GM18499 (cell line): Measurements from ENCODE around the gene ZDHHC19.
"Not testable (repeated sequence)": the region's sequence is repeated elsewhere in the genome, so short reads cannot be mapped to it uniquely, and the experiment has no call there.

Source experiments
- ATAC-seq: cut with Tn5 transposase; IDR thresholded peaks from one replicate; pipeline ENCODE4 v1.9.1; 2021; ENCODE audit warnings: moderate number of reproducible peaks; ENCODE audit not compliant: insufficient read depth, unreplicated experiment

The ZDHHC19 gene

DNA sequence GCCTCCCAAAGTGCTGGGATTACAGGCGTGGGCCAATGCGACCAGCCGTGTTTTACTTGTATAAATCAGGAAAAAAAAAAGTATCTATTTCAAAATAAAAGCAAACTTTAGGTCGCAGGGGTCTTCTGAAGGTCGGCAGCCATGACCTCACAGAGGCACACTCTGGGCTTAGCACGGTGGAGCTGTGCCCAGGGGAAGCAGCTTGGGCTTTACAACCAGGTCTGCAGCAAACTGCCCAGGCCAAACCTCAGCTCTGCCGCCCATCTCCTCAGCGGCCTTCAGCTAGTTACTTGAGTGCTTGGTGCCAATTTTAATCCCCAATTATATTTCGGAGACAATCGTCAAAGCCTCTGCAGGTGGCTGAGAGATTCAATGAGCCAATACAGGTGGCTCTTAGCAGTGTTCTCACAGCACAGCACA, 30.1 kb downstream of the ZDHHC19 start:
- no peak for ATAC-seq

DNA sequence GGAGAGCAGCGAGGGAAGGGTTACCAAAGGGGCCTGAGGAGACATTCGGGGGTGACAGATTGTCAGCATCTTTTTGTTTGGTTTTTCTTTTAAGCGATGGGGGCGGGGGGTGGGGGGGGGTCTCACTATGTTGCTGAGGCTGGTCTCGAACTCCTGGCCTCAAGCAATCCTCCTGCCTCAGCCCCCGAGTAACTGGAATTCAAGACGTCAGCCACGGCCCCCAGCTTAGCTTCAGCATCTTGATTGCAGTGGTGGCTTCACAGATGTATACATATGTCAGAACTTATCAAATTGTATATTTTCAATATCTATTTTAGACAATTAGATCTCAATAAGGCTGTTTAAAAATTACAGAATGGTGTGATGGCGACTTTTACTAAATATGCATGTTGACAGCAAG, 30.9 kb downstream of the ZDHHC19 start:
- ATAC-seq: no peak

DNA sequence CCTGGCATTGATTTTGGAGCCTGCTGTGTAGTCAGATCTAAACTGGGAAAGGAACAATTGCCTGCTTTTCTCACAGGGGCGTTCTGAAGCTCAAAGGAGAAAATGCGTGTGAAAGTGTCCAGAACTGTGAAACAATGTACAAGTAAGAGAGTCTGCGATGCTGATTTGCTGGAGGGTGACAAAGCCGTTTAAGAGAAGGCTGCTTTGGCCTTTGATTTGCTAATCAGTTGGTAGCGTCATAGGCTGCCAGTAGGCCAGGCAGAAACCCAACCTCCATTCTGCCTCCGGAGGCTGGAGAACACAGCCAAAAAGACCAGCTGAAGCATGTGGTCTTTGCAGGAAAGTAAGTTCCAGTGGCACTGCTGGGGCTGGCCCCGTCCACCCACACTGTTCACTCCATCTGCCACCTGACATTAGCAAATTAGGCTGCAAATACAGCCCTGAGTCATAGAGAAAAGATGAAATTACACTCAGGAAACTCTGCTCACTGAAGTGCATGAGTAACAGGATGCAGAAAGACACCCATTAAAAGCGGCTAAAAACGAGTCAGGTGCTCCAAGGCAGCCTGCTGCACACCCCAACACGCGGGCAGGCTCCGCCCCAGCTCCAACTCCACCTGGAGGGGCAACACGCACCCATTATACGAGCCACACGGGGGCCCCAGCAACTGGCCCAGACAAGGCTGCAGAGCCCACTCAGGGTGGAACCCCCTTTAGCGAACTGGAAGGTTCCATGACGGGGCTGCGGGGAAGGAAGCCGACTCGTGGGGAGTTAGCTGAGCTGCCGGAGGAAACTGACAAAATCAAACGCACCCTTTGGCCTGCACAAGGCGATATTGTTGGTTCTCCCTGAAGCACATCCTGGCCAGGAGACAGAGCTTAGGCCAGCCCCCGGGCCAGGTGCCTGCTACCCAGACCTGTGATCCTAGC, 31.6 kb downstream of the ZDHHC19 start:
- ATAC-seq: peak; percentile 60

DNA sequence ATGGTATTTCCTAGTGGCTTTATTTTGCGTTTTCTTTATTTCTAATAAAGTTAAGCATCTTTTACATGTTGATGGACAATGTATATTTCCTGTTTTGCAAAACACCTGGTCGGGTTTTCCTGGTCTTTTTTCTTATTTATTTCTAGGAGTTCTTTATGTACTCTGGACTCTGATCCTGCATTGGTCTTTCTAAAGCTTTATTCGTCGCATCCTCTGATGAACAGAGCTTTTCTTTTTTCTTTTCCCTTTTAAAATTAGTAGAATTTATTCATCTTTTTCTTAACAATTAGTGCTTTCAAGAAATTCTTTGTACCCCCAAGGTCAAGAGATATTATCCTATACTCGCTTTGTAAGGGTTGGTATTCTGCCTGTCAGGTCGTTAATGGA, 32.2 kb downstream of the ZDHHC19 start:
- ATAC-seq: no peak

DNA sequence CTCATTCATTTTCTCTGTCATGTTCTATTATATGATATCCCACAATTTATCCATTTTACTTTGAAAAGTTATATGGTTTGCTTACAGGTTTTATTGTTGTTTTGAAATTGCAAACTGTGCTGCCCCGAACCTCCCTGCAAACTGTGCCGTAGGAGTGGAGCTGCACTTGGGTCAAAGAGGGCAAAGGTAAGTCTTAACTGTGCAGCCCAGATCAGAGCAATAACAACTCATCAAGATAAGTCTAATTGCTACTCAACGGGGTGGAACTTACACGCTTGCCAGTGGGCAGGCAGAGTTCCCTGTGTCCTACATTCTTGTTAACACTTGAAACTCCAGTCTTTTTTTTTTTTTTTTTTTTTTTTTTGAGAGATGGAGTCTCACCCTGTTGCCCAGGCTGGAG, 33.2 kb downstream of the ZDHHC19 start:
- ATAC-seq: no peak

GRCh38 chr3:196177567-196177966, 33.6 kb downstream of the ZDHHC19 start:
- ATAC-seq: no peak

DNA sequence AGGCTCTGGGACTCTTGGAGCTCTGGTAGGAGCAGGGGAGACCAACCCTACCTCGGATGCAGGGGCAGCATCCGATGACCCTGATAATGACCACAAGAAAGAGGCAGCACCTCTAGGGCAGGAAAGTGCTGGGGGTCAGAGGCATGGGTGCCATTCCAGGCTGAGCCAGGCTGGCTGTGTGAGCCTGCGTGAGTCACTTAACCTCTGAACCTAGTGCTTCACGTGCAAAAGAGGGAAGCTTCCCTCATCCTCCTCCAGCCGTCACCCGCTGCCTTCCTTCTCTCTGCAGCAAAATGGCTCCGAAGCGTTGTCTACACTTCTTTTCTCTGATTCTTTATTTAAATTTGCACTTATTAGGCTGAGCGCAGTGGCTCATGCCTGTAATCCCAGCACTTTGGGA, 35.5 kb downstream of the ZDHHC19 start:
- no peak for ATAC-seq

GRCh38 chr3:196175116-196175625, 36.0 kb downstream of the ZDHHC19 start:
- no peak for ATAC-seq

DNA sequence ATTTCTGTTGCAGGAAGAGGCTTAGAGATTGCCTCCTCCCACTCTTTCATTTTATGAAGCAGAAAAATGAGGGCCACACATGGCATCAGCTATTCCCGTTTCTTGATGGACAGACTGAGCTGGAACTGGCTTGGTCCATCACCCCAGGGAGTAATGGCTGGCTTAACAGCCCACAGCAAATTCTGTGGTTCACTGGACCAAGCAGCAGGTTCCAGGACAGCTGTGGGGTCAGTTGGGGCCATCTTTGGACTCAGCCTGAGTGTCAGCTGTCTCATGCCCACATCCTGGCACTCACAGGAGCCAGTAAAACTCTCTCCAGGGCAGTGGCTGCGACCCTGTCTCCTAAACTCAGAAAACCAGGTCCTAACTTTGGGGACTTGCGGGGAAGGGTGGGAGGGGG, 36.5 kb downstream of the ZDHHC19 start:
- ATAC-seq: no peak

DNA sequence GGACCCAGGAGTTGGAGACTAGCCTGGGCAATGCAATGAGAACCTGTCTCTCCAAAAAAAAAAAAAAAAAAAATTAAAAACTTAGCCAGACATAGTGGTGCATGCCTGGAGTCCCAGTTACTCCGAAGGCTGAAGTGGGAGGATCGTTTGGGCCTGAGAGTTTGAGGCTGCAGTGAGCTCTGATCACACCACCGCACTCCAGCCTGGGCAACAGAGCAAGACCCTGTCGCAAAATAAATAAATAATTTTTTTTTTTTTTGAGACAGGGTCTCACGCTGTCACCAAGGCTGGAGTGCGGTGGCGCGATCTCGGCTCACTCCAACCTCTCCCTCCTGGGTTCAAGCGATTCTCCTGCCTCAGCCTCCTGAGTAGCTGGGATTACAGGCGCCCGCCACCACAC, 40.9 kb downstream of the ZDHHC19 start:
- ATAC-seq: not testable (repeated sequence)

DNA sequence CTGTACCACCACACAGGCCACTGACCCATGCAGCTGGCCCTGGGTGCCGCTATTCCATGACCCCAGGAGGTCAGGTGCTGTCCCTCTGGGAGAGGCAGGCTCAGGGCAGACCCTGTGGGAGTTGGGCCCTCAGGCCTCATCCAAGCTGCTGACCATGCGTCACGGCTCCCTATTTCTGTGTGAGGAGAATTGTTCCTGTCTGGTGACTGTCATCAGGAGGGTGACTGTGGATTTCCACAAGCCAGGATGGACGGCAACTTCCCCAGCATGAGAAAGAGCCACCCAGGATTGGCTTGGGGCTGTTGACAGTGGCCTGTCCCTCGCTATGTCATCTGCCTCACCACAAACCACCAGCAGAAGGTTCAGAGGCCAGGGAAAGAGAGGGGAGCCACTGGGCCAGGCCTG, 41.4 kb downstream of the ZDHHC19 start:
- ATAC-seq: no peak

GRCh38 chr3:196168808-196169391, 42.3 kb downstream of the ZDHHC19 start:
- no peak for ATAC-seq

GRCh38 chr3:196166741-196167140, 44.5 kb downstream of the ZDHHC19 start:
- no peak for ATAC-seq

- ATAC-seq: no peak
These were observed 45.4 kb downstream of the ZDHHC19 start for GRCh38 chr3:196165850-196166249.

DNA sequence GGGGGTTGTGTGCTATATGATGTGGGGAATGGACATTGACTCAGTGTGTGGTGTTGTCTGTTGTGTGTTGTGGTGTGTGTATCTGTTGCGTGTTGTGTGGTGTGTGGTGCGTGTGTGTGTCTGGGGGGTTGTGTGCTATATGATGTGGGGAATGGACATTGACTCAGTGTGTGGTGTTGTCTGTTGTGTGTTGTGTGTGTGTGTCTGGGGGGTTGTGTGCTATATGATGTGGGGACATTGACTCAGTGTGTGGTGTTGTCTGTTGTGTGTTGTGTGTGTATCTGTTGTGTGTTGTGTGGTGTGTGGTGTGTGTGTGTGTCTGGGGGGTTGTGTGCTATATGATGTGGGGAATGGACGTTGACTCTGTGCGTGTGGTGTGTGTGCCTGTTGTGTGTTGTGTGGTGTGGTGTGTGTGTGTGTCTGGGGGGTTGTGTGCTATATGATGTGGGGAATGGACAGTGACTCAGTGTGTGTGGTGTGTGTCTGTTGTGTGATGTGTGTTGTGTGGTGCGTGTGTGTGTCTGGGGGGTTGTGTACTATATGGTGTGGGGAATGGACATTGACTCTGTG, 46.1 kb downstream of the ZDHHC19 start:
- not testable (repeated sequence) for ATAC-seq

DNA sequence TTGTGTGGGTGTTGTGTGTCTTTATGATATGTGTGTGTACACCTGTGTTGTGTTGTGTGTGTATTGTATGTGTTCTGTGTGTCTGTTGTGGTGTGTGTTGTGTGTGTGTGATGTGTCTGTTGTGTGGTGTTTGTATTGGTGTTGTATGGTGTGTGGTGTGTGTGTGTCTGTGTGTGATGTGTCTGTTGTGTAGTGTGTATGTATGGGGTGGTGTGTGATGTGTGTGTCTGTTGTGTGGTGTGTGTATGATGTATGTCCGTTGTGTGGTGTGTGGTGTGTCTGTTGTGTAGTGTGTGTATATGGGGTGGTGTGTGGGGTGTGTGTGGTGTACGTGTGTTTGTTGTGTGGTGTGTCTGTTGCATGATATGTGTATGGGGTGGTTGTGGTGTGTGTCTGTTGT, 46.6 kb downstream of the ZDHHC19 start:
- no peak for ATAC-seq

DNA sequence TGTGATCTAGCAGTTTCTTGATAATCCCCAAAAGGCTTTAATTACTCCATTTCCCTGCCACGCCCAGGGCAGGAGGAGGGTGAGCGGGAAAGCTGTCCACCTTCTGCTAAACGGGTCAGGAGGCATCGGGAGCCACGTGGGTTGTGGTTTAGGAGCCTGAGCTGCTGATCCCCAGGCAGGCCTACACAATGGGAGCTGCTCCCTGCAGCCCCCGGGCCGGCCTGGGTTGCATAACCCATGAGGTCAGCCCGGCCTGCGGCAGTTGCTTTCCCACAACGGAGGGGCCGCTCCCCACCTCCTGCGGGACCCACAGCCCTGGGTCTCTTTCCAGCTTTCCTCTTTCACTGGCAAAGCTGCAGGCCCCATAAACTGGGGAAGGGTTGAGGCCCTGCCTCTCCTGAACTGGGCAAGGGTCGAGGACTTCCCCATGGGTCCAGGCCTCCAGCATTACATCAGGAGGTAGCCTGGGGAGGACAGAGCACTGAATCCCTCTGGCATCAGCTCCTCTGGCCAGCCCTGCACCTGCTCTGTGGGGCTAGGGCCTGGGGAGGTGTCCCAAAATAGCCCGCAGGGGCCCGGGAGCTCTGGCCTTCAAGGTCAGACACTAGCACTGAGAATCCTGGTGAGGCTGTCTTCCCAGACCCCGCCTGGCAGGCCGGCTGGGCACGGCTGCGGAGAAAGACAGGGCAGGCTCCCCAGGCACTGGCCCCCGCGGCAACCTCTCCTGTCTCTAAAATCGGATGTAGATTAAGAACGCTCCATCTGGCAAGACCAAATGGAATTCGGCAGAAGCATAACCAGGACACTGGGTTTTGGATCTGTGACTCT, 47.3 kb downstream of the ZDHHC19 start:
- no peak for ATAC-seq

- ATAC-seq: no peak
These were observed 48.0 kb downstream of the ZDHHC19 start for GRCh38 chr3:196163212-196163611.

DNA sequence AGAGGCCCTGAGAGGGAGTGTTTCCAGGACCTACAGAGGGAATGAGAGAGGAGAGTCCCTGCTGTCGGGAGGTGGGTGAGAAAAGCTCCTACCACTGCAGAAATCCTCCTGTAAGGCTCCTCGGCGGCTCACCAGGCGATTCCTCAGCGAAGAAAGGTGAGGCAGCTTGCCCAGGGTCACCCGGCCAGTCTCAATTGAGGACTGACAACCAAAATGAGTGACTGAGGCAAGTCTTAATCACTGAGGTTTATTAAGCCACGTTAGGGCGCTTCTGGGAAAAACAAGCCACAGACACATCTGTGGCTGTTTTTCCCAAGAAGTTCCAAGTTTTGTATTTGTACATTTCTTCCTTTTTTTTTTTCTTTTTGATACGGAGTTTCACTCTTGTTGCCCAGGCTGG, 48.5 kb downstream of the ZDHHC19 start:
- ATAC-seq: no peak
